Kasumi-1 (cell line): Measurements from ENCODE around the gene IGF2BP1.

Source experiments
- DNase-seq, 2 experiments: peaks; one replicate each; lab custom pipeline; 2025; lab: John Stamatoyannopoulos, UW

IGF2BP1 gene

DNA sequence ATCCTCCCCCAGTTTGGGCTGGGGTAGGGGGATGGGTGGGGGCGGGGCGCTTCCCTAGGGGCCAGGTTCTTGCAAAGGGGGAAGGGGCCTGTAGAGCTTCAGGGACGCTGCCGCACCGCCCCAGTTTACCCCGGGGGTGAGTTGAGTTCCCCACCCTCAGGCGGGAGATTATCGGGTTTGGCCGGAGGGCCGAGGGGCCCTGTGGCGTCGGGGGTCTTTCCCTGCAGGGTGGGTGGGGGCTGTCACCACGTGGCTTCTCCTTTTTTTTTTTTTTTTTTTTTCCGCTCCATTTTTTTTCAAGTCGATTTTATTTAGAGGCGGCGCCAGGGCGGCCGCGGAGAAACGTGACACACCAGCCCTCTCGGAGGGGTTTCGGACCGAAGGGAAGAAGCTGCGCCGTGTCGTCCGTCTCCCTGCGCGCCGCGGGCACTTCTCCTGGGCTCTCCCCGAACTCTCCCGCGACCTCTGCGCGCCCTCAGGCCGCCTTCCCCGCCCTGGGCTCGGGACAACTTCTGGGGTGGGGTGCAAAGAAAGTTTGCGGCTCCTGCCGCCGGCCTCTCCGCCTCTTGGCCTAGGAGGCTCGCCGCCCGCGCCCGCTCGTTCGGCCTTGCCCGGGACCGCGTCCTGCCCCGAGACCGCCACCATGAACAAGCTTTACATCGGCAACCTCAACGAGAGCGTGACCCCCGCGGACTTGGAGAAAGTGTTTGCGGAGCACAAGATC is at the start of gene IGF2BP1:
TSS of gene IGF2BP1 (plus strand) at position 283 of the 724 bp plus-strand sequence. CDS start at position 644, 361 bp downstream.
- no peak for DNase-seq

GRCh38 chr17:48951572-48951971 is 45.6 kb upstream of the IGF2BP1 start:
- DNase-seq, result no peak

DNA sequence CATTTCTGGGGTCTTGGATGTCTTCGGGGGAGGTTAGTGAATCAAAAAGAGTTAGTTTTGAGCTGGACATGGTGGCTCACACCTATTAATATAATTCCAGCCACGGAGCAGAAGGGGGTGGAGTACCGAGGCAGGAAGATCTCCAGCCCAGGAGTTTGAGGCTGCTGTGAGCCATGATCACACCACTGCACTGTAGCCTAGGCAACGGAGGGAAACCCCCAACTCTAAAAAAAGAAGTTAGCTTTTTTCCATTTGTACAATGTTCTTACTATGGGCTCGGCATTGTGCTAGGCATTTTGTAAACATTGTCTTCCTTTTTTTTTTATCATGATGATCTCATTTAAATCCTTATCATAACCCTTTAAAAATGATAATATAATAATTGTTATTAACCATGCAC is 44.3 kb upstream of the IGF2BP1 start:
- DNase-seq, result no peak

GRCh38 chr17:48954300-48954755 is 42.9 kb upstream of the IGF2BP1 start:
- DNase-seq, result no peak

DNA sequence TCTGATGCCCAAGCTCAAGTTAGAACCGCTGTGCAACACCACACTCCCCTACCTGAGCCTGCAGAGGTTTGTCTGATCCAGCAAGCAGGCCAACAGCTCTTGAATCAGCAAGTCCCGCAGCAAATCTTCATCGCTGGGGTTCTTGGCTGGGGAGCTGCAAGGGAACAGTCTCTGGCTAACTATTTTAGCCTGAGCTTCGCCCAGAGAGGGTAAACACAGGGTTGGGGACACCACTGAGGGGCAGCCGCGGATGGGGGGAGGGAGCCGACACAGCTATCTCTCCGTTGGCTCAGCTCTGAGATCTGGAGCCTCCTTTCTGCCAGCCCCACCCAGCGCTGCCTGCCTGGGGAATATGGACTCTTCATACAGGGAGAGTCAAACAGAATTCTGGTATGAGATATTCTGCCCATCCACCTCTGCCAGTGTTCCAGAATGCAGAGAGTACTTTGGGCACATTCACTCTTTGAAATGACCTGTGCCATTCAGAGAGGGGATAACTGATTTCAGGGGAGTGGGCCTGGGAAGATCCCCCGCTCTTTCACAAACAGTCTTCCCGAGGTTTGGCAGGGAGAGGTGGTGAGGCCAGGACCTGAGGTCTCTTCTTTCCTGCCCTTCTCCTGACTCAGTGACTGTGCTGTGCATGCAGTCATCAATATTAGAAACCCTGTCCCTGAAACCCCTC is 36.2 kb upstream of the IGF2BP1 start:
- no peak for DNase-seq

DNA sequence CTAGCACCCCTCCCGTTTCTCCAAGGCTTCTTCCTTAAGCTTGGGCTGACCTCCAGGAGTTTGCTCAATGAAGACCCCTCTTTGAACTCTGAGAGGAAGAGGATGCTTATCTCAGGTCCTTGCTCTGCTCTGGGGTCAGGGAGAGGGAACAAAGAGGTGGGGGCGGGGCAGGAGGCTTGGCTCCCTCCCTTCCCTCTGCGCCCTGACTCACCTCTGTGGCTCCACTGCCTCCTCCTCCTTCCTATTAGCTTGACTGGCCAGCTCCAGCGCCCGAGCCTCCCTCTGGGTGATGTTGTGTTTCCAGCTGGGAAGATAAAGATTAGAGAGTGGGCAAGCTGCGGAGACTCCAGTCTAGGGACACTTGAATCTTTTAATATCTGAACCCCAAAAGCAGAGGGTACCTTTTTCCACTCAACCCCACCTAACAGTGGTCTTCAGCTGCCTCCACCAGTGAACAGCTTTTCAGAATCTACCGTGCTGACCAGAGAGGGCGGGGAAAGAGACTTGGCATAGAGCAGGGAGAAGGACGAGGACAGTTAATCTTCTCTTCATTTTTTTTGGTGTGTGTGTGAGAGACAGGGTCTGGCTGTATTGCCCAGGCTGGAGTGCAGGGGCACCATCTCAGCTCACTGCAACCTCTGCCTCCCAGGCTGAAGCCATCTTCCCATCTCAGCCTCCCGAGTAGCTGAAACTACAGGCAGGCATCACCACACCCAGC is 35.5 kb upstream of the IGF2BP1 start:
- DNase-seq, result no peak

GRCh38 chr17:48970224-48970623 is 27.0 kb upstream of the IGF2BP1 start:
- DNase-seq, result no peak

DNA sequence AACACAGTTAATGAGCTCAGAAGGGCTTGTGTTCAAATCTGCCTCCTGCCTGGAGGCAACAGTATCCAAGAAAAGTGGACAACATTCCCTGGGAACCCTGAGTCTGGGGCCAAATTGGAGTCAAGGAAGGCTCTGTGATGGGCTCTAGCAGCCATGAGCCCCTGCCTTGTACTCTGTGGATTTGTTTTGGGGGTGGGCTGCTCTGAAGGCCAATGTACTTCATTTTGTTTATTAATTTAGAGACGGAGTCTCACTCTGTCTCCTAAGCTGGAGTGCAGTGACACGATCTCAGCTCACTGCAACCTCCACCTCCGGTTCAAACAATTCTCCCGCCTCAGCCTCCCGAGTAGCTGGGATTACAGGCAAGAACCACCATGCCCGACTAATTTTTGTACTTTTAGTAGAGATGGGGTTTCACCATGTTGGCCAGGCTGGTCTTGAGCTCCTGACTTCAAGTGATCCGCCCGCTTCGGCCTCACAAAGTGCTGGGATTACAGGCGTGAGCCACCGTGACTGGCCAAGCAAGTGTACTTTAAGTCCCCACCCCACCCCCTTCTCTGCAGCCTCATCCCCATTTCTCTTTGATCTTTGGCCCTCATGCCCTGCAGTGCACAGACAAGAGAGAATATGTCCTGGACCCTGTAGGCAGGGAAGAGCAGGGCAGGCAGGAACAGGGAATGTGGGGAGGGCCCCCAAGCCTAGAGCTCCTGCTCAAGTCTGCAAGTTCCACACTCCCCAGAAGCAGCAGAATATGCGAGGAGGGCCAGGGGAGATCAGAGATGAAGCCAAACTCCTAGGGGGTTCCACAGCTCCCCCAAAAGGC is 26.1 kb upstream of the IGF2BP1 start:
- no peak for DNase-seq

DNA sequence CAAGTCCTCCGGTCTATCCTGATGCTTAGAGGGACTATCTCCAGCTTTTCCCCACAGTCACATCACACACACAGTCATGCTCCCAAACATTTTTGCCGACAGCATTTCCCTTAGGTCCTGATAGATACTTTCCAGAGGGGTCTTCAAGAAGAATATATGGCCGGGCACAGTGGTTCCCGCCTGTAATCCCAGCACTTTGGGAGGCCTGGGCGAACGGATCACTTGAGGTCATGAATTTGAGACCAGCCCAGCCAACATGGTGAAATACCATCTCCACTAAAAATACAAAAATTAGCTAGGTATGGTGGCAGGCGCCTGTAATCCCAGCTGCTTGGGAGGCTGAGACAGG is 24.5 kb upstream of the IGF2BP1 start:
- no peak for DNase-seq

GRCh38 chr17:48973806-48974205 is 23.4 kb upstream of the IGF2BP1 start:
- DNase-seq, result no peak

GRCh38 chr17:48981927-48982539 is 15.2 kb upstream of the IGF2BP1 start:
- no peak for DNase-seq

GRCh38 chr17:48985436-48986245 is 11.5 kb upstream of the IGF2BP1 start:
- no peak for DNase-seq

- DNase-seq, result no peak
Observed at GRCh38 chr17:48989100-48989499, 8.1 kb upstream of the IGF2BP1 start.

DNA sequence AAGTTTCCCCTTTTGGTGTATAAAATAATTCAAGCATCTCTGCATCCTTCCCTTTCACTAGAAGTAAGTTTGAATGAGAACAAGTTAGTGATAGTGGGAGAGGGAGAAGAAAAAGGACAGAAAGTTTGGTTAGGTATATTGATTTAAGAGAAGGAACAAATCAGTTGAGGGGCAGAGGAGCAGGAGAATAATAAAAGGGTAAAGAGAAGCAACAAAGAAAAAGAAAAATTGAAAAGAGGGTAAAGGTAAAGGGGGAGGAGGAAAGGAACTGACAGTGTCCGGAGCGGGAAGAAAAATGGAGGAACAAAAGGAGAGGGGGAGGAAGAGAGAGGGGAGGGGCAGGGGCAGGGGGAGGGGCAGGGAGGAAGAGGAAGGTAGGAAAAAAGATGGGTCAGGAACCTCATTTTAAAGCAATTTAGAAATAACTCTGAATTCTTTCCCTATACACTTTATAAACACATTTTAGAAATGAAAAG is 6.3 kb upstream of the IGF2BP1 start:
- DNase-seq, result no peak

GRCh38 chr17:48992444-48992843 is 4.7 kb upstream of the IGF2BP1 start:
- no peak for DNase-seq

DNA sequence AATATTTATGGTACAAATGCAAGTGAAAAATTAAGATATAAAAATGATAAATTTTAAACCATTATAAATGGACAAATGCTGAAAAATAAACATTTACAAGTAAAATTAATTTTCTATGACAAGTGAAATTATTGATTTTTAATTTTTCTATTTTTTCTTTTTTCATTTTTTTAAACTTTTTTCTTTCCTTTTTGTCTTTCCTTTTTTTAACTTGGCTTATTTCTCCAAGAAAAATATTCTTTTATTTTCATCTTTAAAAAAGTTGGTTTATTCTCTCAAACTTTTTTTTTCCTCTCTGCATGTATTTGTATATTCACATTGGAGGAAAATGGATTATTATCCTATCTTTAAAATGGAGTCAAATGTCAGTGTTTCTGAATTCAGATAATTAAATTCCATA is 3.9 kb upstream of the IGF2BP1 start:
- DNase-seq, result no peak

- DNase-seq, result no peak
Observed at GRCh38 chr17:48993951-48994350, 3.2 kb upstream of the IGF2BP1 start.

- no peak for DNase-seq
Observed at GRCh38 chr17:48994549-48995303, 2.5 kb upstream of the IGF2BP1 start.

DNA sequence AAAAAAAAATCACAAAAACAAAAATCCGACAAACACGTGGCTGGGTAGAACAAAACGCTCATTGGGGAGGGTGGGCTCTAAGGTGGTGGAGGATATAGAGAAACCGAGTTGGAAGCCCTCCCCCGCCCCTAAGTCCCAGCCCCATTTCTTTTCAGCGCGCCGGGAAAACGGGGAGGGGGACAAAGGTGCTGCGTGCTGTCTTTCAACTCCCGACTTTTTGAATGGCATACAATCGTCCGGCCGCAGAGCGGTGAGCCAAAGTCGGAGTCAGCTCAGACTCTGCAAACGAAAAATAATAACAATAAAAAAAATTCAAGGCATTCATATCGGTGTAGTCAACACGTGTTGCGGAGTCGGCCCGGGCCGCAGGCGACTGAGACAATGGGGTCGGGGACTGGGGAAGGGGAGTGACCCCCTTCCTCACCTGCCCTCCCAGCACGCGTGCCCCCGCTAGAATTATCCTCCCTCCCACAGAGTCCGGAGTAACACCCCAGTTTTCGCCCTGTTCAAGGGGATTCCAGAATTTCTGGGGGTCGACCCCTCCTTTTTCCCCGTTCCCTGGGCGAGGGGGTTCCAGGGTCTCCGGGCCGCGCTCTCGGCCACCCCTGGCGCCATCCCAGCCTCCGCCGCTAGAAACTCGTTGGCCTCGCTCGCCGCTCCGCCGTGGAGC is 1.7 kb upstream of the IGF2BP1 start:
- no peak for DNase-seq
